RWPE2 (cell line): Measurements from ENCODE around the gene ZBTB37.
A peak's percentile ranks its signal among the peaks of the same experiment; 100 is the strongest.

Experiments
- ATAC-seq: fragments of 200-7000 bp; cut with Tn5 transposase; 3 replicates; pipeline ENCODE4 v1.9.1; 2021; ENCODE audit warnings: low read depth
- DNase-seq: peaks from one replicate; pipeline ENCODE4 v3.0.0-alpha.2; 2020; ENCODE audit warnings: low spot score
- H3K27ac ChIP-seq: fragments of 450-650 bp; 2 replicates; pipeline ENCODE4 v1.5.1; 2017; ENCODE audit warnings: mild to moderate bottlenecking; ENCODE audit not compliant: poor library complexity, severe bottlenecking
- H3K27me3 ChIP-seq: fragments of 250-450 bp; sonication (Bioruptor Pico); 2 replicates; pipeline ENCODE4 v1.5.1; 2021; ENCODE audit warnings: mild to moderate bottlenecking, moderate library complexity; ENCODE audit not compliant: insufficient read depth, poor library complexity, severe bottlenecking
- H3K36me3 ChIP-seq: fragments of 250-450 bp; sonication (Bioruptor Pico); 2 replicates; pipeline ENCODE4 v1.5.1; 2020; ENCODE audit warnings: low read depth, mild to moderate bottlenecking, moderate library complexity
- H3K4me1 ChIP-seq: fragments of 250-450 bp; sonication (Bioruptor Pico); 2 replicates; pipeline ENCODE4 v1.5.1; 2021; ENCODE audit warnings: mild to moderate bottlenecking, moderate library complexity; ENCODE audit not compliant: insufficient read depth, poor library complexity, severe bottlenecking
- H3K4me3 ChIP-seq: fragments of 250-450 bp; sonication (Bioruptor Pico); 2 replicates; pipeline ENCODE4 v1.5.1; 2021; ENCODE audit warnings: mild to moderate bottlenecking, moderate library complexity; ENCODE audit not compliant: severe bottlenecking
- H3K9me3 ChIP-seq: fragments of 250-450 bp; sonication (Bioruptor Pico); 2 replicates; pipeline ENCODE4 v1.5.1; 2021; ENCODE audit warnings: mild to moderate bottlenecking, moderate library complexity; ENCODE audit not compliant: severe bottlenecking
- CTCF ChIP-seq: fragments of 450-650 bp; IDR thresholded peaks from one replicate; pipeline ENCODE4 v1.5.1; 2017; ENCODE audit warnings: mild to moderate bottlenecking, moderate library complexity; ENCODE audit not compliant: poor library complexity, severe bottlenecking

ZBTB37 gene

GRCh38 chr1:173869021-173869359 lies 810 bp downstream of the ZBTB37 start:
- ATAC-seq (no peak), DNase-seq (no peak)
- H3K9me3 ChIP-seq = no peaks in the 10 kb centered on the region
- H3K36me3 ChIP-seq = peaks cover 59% of the 10 kb centered on the region
- no peak for TF ChIP-seq CTCF
- peak overlapping the region; percentile 91 for H3K27ac ChIP-seq
- peaks cover 18% of the 10 kb centered on the region for H3K4me1 ChIP-seq
- peak overlapping the region; percentile 92 for H3K4me3 ChIP-seq
- H3K27me3 ChIP-seq = no peaks in the 10 kb centered on the region

GRCh38 chr1:173870252-173871075 lies 2.3 kb downstream of the ZBTB37 start:
- Histone ChIP-seq H3K27ac (no peak overlapping the region), H3K36me3 (peaks cover 48% of the 10 kb centered on the region), H3K27me3 (no peaks in the 10 kb centered on the region), H3K4me3 (no peak overlapping the region), H3K9me3 (no peaks in the 10 kb centered on the region), H3K4me1 (peaks cover 15% of the 10 kb centered on the region)
- no peak for TF ChIP-seq CTCF
- DNase-seq (no peak), ATAC-seq (no peak)

- ATAC-seq (no peak), DNase-seq (no peak)
- TF ChIP-seq CTCF = no peak
- Histone ChIP-seq H3K4me3 (no peak overlapping the region), H3K4me1 (peaks cover 9% of the 10 kb centered on the region), H3K27ac (no peak overlapping the region), H3K36me3 (peaks cover 44% of the 10 kb centered on the region), H3K9me3 (no peaks in the 10 kb centered on the region), H3K27me3 (no peaks in the 10 kb centered on the region)
These were observed 2.9 kb downstream of the ZBTB37 start for GRCh38 chr1:173871091-173871490.

- no peaks in the 10 kb centered on the region for H3K27me3 ChIP-seq
- no peak for DNase-seq
- H3K9me3 ChIP-seq = no peaks in the 10 kb centered on the region
- ATAC-seq = no peak
- TF ChIP-seq CTCF = no peak
- no peak overlapping the region for H3K27ac ChIP-seq
- H3K4me1 ChIP-seq = peaks cover 6% of the 10 kb centered on the region
- H3K4me3 ChIP-seq = no peak overlapping the region
- H3K36me3 ChIP-seq = peaks cover 44% of the 10 kb centered on the region
These were observed 3.3 kb downstream of the ZBTB37 start for GRCh38 chr1:173871500-173871899.

- no peak for TF ChIP-seq CTCF
- H3K4me3 ChIP-seq = no peak overlapping the region
- H3K36me3 ChIP-seq = peaks cover 34% of the 10 kb centered on the region
- no peaks in the 10 kb centered on the region for H3K27me3 ChIP-seq
- H3K27ac ChIP-seq = no peak overlapping the region
- no peaks in the 10 kb centered on the region for H3K4me1 ChIP-seq
- no peak for DNase-seq
- no peak for ATAC-seq
- H3K9me3 ChIP-seq = no peaks in the 10 kb centered on the region
These were observed 8.6 kb downstream of the ZBTB37 start for GRCh38 chr1:173876732-173877131.
